GM19023 (cell line): ENCODE measurements around the gene BPI.
"Not testable (repeated sequence)": the region's sequence is repeated elsewhere in the genome, so short reads cannot be mapped to it uniquely, and the experiment has no call there.

Experiments
- ATAC-seq: cut with Tn5 transposase; IDR thresholded peaks from one replicate; pipeline ENCODE4 v1.9.1; 2021; ENCODE audit warnings: mild to moderate bottlenecking, moderate library complexity; ENCODE audit not compliant: unreplicated experiment

Gene BPI

GRCh38 chr20:38303908-38304379, at the start of gene BPI:
Gene BPI (plus strand): TSS chr20:38304156. CDS start chr20:38304224, 68 bp downstream.
- ATAC-seq, result no peak

DNA sequence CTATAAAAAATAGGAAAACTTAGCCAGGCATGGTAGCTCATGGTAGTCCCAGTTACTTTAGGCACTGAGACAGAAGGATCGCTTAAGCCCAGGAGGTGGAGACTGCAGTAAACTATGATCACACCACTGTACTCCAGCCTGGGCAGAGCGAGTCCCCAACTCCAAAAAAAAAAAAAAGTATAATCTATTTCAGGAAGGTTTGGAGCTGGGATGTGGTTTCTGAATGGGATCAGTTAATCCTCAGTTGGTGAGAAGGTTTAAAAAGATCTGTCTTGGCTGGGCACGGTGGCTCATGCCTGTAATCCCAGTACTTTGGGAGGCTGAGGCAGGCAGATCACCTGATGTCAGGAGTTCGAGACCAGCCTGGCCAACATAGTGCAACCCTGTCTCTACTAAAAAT, 49.3 kb upstream of the BPI start:
- not testable (repeated sequence) for ATAC-seq

- no peak for ATAC-seq
Observed at GRCh38 chr20:38255393-38255792, 48.6 kb upstream of the BPI start.

GRCh38 chr20:38256021-38256420, 47.9 kb upstream of the BPI start:
- ATAC-seq, result no peak

- no peak for ATAC-seq
Observed at GRCh38 chr20:38256966-38257365, 47.0 kb upstream of the BPI start.

DNA sequence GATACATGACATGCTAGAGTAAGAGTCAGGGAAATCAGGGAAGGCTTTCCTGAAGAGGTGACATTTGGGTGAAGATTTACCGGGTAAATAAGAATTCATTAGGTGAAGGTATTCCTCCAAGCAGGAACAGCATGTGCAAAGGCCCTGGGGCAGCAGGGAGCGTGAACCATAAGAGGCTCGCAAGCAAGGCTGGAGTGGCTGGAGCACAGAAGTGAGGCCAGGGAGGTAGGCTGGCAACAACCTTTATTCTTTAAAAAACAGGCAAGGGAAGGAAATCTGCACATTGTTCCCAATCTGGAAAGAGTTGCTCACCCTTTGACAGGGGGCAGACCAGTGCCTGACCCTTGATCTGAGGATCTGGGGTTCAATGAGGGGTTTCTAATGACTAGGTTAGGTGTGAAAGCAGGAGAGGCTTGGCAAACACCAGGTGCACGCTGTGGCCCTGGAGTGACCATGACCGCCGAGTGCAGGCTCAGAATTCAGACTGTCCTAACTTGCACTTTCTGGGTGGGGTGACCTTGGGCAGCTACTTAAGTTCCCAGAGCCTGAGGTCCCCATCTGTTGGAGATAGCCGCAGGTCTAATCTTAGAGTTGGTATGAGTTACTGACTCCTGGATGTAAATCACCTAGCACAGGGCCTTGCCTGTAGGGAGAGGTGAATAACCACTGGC, 45.3 kb upstream of the BPI start:
- no peak for ATAC-seq

DNA sequence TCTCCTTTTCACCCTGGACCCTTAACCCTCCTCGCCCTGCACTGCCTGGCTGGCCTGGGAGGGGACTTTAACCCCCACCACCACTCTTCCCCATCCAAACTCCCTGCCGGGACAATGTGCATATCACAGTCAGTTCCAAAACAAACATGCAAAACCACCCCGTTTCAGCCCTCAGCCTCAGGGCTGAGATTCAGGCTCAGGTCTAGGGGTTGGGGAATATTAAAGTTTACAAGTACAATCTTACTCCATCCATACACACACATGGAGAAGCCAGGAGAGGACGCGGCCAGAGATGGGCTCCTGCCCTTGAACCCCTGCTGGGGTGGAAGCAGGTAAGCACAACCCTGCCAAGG, 44.0 kb upstream of the BPI start:
- ATAC-seq, result no peak

DNA sequence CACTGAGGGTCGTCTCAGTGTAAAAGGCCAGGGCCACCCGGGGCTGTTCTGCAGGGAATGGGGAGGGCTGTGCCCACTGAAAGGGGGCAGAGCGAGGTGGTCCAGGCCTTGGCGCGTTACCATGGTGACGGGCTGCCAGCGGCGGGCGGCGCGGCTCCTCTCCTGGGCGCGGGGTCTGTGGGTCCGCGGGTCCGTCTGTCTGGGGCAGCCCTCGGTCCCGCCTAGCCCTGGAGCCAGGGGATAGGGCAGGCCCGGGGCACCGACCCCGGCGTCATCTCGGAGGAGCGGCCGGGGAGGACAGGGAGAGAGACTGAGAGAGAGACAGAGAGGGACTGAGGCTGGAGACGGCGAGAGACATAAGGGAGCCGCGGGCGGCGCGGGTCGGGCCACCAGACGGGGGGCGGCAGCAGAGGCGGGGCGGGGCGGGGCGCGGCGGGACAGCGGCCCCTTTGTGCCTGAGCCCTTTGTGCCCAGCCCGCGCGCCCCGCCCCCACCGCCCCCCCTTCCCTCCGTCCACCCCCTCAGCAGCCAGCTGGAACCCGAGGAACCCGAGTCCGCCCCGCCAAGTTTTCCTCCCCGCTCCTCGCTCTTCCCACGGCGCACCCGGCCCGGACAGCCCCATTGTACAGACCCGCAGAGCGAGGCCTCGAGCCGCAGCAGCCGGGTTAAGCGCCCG, 43.4 kb upstream of the BPI start, which contains the start of gene KIAA1755:
KIAA1755 (minus strand) TSS at position 358 of the 676 bp plus-strand sequence; CDS start at position 123, 235 bp downstream.
- no peak for ATAC-seq

DNA sequence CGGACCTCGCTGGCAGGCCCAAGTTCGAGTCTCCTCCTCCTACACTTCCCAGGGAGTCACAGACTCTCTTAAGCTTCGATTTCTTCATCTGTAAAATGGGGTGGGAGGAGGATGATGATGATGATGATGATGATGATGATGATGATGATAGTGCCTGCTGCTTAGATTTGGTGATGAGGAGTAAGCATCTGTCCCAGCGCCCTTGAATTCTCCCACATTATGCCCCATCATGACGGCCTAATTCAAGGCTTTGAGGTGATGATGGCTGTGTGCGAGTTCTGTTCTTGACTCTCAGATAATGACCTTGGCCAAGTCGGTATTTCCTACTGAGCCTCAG, 42.9 kb upstream of the BPI start:
- no peak for ATAC-seq

- no peak for ATAC-seq
Observed at GRCh38 chr20:38262931-38263330, 41.0 kb upstream of the BPI start.

DNA sequence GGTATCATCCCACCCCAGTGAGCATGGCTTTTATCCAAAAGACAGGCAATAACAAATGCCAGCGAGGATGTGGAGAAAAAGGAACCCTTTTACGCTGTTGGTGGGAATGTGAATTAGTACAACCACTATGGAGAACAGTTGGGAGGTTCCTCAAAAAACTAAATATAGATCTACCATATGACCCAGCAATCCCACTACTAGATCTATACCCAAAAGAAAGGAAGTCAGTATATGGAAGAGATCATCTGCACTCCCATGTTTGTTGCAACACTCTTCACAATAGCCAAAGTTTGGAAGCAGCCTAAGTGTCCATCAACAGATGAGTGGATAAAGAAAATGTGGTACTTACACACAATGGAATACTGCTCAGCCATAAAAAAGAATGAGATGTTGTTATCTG, 37.5 kb upstream of the BPI start:
- ATAC-seq, result no peak

GRCh38 chr20:38267296-38267695, 36.7 kb upstream of the BPI start:
- no peak for ATAC-seq

DNA sequence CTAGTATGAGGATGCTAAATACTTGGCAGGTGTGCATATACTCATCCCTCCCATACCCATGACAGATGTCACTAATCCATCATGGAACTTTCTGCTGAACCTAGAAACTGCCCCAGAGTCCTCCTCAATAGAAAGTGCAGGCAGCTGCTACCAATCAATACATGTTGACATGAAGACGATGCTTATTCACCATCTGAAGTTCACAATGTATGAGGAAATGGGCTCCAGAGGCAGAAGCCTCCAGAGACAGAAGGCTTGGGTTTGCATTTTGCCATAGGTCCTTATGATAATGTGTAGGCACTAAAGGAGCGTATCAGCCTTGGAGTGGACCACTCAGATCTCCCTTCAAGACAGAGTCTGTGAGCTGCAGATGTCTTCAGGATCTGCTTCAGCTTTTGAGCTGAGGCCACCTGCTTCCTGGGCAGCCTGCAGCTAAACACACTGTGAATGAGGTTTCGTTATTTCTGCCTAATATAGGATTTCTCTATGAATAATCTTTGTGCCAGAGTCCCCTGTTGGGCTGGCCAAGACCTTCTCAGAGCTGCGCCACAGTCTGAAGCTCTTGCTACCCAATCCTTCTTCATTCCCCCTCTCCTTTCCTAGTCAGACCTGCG, 35.9 kb upstream of the BPI start:
- ATAC-seq, result no peak

GRCh38 chr20:38269040-38269439, 34.9 kb upstream of the BPI start:
- ATAC-seq, result no peak

GRCh38 chr20:38269715-38270114, 34.2 kb upstream of the BPI start:
- no peak for ATAC-seq

DNA sequence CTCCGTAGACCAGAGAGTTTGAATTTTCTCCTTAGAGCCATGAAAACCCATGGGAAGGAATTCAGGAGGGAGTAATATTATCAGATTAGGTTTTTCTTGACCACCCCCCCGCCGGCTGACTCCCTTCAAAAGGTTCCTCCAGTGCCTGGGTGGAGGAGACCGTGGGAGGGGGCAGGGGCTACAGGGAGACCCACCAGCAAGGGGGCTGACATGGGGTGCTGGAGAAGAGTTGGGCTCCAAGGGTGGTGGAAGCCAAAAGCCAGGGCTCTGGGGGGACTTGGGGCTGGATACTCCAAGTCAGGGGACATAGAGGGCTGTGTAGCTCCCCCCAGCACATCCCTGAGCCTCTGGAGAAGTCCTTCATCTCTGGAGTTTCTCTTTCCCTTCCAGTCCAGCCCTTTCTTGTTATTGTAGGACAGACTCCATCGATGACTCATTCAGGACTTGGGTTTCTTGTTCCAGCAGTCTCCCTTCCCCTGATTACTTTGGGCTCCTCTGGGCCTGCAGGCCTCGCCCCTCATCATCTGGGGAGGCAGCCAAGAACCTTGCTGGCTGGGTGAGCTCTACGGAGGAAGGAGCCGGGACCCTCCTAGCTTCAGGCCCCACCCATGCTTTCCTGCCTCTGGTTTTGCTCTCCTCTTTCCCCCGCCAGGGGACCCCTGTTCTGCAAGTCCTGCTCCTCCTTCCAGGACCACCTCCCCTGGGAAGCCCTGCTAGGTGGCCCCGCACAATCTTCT, 32.9 kb upstream of the BPI start:
- no peak for ATAC-seq

DNA sequence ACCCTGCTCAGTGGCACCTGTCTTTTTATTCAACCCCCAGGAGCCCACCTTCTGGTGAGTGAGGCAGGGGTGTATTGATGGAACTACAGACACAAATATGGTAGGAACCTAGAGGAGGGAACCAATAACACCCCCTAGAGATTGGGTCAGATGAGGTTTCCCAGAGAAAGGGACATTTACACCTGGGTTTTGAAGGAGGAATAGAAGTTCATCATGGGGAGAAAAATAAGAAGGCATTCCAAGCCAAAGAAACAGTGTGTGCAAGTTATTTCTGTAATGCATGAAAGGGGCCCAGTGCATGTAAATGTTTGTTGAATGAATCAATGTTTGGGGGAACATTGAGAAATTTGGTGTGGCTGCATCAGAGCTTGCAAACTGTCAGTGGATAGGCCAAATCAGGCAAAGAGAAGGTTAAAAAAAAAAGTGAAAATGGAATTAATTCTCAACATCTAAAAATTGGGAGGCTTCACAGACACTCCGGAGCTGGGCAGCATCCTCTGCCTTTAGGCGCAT, 32.3 kb upstream of the BPI start:
- ATAC-seq, result no peak

- no peak for ATAC-seq
Observed at GRCh38 chr20:38272398-38272797, 31.6 kb upstream of the BPI start.

DNA sequence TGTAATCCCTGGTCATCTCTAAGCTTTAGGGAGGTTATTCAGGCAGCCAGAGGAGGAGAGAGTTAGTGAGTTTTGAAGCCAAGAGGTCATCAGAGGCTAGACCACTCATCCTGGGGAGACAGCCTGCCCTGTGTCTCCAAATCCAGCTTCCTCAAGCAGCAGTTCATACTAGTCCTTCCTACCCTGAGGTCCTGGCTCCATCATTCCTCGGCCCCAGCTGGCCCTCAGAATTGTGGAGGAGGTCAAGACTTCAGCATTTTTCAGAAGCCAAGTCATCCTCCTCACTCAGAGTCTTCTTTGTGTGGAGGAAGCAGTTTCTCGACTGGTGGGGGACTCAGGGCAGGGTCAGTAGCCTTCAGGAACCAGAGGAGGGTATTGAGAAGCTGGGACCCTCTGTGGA, 31.0 kb upstream of the BPI start:
- ATAC-seq, result no peak

- no peak for ATAC-seq
Observed at GRCh38 chr20:38275815-38276550, 28.0 kb upstream of the BPI start.

DNA sequence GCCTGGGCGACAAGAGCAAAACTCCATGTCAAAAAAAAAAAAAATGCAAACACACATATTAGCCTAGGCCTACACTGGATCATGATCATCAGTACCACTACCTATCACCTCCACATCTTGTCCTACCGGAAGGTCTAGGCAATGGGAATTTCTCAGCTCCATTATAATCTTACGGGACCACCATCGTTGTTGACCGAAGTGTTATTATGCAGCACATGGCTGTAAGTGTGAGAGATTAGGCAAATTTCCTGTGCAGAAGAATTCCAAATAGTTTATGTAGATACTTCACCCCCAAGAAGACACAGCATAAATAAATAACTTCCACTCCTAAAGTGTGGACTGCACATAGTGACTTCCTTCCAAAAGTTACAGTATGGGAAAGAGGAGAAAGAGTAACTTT, 26.7 kb upstream of the BPI start:
- ATAC-seq, result no peak
